Panc1 (cell line): ENCODE measurements around the gene COL6A1. TPM values are rescaled to one million over a fixed set of nuclear protein-coding genes. Genes with fewer than 3 reads are reported as not detected.

ENCODE experiments used
- ATAC-seq: fragments of 200-7000 bp; cut with Tn5 transposase; 2 replicates; pipeline ENCODE4 v1.9.1; 2020; ENCODE audit warnings: mild to moderate bottlenecking, moderate library complexity
- BruUV-seq: library from RNA; stranded (reverse); fragments of 400-500 nt; replicated peaks from 2 replicates; lab custom pipeline; 2021; lab: Mats Ljungman, UMichigan
- CTCF ChIA-PET: fragments of 300-600 bp; sonication (Branson Sonifier 250); formaldehyde crosslinking; loops from one replicate; lab custom pipeline; 2022; ENCODE audit warnings: antibody characterized with exemption; lab: Charles Lee
- POLR2A ChIA-PET: fragments of 300-600 bp; sonication (Branson Sonifier 250); formaldehyde crosslinking; loops from one replicate; lab custom pipeline; 2022; ENCODE audit warnings: antibody characterized with exemption; lab: Charles Lee
- DNase-seq: peaks from one replicate; pipeline ENCODE4 v3.0.0-alpha.2; 2010; ENCODE audit warnings: low read depth, low spot score
- H3K27ac ChIP-seq: 2 replicates; pipeline ENCODE4 v1.5.1; 2011; ENCODE audit warnings: mild to moderate bottlenecking, low read length, inconsistent platforms
- H3K27me3 ChIP-seq: fragments of 200-500 bp; sonication (Bioruptor generic); 2 replicates; pipeline ENCODE4 v1.6.0; 2014; ENCODE audit warnings: low read length, inconsistent platforms; ENCODE audit not compliant: control insufficient read depth, insufficient read depth
- H3K36me3 ChIP-seq: fragments of 200-500 bp; sonication (Bioruptor generic); 2 replicates; pipeline ENCODE4 v1.5.1; 2014; ENCODE audit warnings: inconsistent platforms, mild to moderate bottlenecking, low read length, moderate library complexity; ENCODE audit not compliant: control insufficient read depth, insufficient read depth
- H3K4me1 ChIP-seq: 2 replicates; pipeline ENCODE4 v1.5.1; 2011; ENCODE audit warnings: inconsistent platforms, mild to moderate bottlenecking, low read length, moderate library complexity; ENCODE audit not compliant: control insufficient read depth, insufficient read depth
- H3K4me3 ChIP-seq, 2 experiments: 2 replicates each; pipeline ENCODE4 v1.5.1; 2011 to 2012; ENCODE audit warnings: low read depth in 2 of 2, low read length in 2 of 2, mild to moderate bottlenecking in 2 of 2, inconsistent platforms in 1 of 2, moderate library complexity in 1 of 2
- H3K9me3 ChIP-seq: fragments of 200-500 bp; sonication (Bioruptor generic); 2 replicates; pipeline ENCODE4 v1.5.1; 2014; ENCODE audit warnings: low read depth, mild to moderate bottlenecking, inconsistent platforms, low read length, moderate library complexity; ENCODE audit not compliant: control insufficient read depth, insufficient read depth
- CTCF ChIP-seq: fragments of 450-650 bp; IDR thresholded peaks from 2 replicates; pipeline ENCODE4 v1.5.1; 2017; ENCODE audit warnings: mild to moderate bottlenecking
- POLR2AphosphoS5 ChIP-seq: IDR thresholded peaks from 2 replicates; pipeline ENCODE4 v1.6.1; 2012; ENCODE audit warnings: mild to moderate bottlenecking, low read depth, low read length, moderate library complexity
- SIN3A ChIP-seq: IDR thresholded peaks from 2 replicates; pipeline ENCODE4 v1.6.1; 2012; ENCODE audit warnings: low read depth, mild to moderate bottlenecking, low read length, moderate library complexity, borderline replicate concordance; ENCODE audit not compliant: insufficient read depth
- TCF7L2 ChIP-seq: IDR thresholded peaks from 2 replicates; pipeline ENCODE4 v1.6.1; 2011; ENCODE audit warnings: mild to moderate bottlenecking, low read depth, low read length, inconsistent platforms
- in situ Hi-C: cut with HindIII; loops from 2 replicates; pipeline ENCODE4 v1.10.0; 2016; ENCODE audit warnings: low sequenced_read_pairs, low pct_unique_long_range_greater_than_20kb
- intact Hi-C: fragments of 100-400 bp; cut with micrococcal nuclease; formaldehyde crosslinking; loops from one replicate; pipeline ENCODE4 v1.10.0; 2022; ENCODE audit not compliant: unreplicated experiment
- total RNA-seq: library from RNA; stranded (reverse); gene quantifications from one replicate; pipeline ENCODE4 v1.2.1, GENCODE V29; 2021; ENCODE audit not compliant: unreplicated experiment
- TF ChIP-seq, protein P1 (sequence below), 2 experiments: IDR thresholded peaks; 2 replicates each; pipeline ENCODE4 v1.6.1; 2011 to 2012; ENCODE audit warnings: low read depth in 2 of 2, control low read depth in 1 of 2, low read length in 1 of 2, mild to moderate bottlenecking in 1 of 2, moderate library complexity in 1 of 2; ENCODE audit not compliant: insufficient read depth in 1 of 2

The COL6A1 gene
- total RNA-seq, 1 experiment from 2014 or later: 34.2 TPM

DNA sequence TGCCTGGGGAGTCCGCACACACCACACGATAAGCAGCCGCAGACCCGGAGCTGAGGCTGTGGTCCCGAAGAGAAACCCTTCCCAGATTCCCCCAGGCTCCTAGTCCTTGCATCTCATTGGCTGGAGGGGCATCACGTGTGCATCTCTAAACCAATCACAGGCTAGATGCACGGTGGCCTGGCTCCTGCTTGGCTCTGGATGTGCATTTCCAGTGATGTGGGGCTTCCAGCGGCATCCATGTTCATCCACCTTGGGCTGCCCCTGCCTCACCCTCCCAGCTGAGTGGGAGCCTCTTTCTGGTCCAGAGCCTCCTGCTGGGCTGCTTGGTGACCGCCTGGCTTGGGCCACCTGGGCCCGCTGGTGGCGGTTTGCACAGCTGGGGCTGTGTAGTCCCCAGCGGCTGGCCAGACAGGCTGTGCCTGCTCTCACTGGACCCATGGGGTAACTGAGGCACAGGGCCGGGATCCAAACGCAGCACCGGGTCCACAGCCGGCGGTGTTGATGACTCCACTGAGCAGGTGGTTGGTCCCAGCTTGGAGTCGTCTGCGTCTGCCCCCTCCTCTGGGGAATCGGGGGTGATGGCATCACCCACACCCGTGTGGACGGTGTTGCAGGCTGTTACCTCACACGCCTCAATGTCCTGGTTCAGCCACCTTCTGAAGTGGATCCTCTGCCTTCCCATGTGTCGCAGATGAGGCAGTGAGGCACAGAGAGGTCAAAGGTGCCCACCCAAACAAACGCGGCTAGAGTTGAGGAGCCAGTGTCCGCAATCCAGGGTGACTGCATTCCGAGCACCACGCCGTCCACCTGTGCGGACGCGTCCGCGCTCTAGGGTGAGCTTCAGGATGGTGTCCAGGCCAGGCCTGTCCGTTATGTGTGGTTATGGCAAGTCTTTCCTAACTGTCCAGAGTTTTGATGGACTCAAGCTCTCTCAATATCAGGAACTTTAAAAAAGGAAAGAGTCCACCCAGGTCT is 41.3 kb downstream of the COL6A1 start:
- Histone ChIP-seq H3K4me1 (no peaks in the 10 kb centered on the region), H3K27ac (no peak overlapping the region), H3K4me3 (no peak overlapping the region), H3K9me3 (no peaks in the 10 kb centered on the region), H3K36me3 (no peaks in the 10 kb centered on the region), H3K27me3 (peaks cover 2% of the 10 kb centered on the region; the same call in 1 of the 2 replicates)
- in situ Hi-C loops: no loop called here
- POLR2A ChIA-PET: no interaction called here
- intact Hi-C loops: no loop called here
- TF ChIP-seq CTCF: no peak
- no peak for TF ChIP-seq POLR2AphosphoS5
- TF ChIP-seq TCF7L2: no peak
- TF ChIP-seq, protein P1, sequence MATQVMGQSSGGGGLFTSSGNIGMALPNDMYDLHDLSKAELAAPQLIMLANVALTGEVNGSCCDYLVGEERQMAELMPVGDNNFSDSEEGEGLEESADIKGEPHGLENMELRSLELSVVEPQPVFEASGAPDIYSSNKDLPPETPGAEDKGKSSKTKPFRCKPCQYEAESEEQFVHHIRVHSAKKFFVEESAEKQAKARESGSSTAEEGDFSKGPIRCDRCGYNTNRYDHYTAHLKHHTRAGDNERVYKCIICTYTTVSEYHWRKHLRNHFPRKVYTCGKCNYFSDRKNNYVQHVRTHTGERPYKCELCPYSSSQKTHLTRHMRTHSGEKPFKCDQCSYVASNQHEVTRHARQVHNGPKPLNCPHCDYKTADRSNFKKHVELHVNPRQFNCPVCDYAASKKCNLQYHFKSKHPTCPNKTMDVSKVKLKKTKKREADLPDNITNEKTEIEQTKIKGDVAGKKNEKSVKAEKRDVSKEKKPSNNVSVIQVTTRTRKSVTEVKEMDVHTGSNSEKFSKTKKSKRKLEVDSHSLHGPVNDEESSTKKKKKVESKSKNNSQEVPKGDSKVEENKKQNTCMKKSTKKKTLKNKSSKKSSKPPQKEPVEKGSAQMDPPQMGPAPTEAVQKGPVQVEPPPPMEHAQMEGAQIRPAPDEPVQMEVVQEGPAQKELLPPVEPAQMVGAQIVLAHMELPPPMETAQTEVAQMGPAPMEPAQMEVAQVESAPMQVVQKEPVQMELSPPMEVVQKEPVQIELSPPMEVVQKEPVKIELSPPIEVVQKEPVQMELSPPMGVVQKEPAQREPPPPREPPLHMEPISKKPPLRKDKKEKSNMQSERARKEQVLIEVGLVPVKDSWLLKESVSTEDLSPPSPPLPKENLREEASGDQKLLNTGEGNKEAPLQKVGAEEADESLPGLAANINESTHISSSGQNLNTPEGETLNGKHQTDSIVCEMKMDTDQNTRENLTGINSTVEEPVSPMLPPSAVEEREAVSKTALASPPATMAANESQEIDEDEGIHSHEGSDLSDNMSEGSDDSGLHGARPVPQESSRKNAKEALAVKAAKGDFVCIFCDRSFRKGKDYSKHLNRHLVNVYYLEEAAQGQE (IDR thresholded peaks at IDR 0.05; ENCODE audit: insufficient read depth in 1 of 2, low read depth in 2 of 2, low read length in 1 of 2): no peak
- no peak for TF ChIP-seq SIN3A
- CTCF ChIA-PET: no interaction called here
- ATAC-seq (no peak), DNase-seq (no peak)
- BruUV-seq: no TSS peak

GRCh38 chr21:46023555-46023954 is 42.0 kb downstream of the COL6A1 start:
- no peak for ATAC-seq
- Histone ChIP-seq H3K4me1 (no peaks in the 10 kb centered on the region), H3K9me3 (no peaks in the 10 kb centered on the region), H3K4me3 (no peak overlapping the region), H3K27ac (no peak overlapping the region), H3K36me3 (no peaks in the 10 kb centered on the region), H3K27me3 (peaks cover 2% of the 10 kb centered on the region; the same call in 1 of the 2 replicates)
- BruUV-seq: no TSS peak
- intact Hi-C loops: no loop called here
- no peak for DNase-seq
- no peak for TF ChIP-seq SIN3A
- no peak for TF ChIP-seq CTCF
- TF ChIP-seq, protein P1 (IDR thresholded peaks at IDR 0.05; ENCODE audit: insufficient read depth in 1 of 2, low read depth in 2 of 2, low read length in 1 of 2): no peak
- TF ChIP-seq POLR2AphosphoS5: no peak
- TF ChIP-seq TCF7L2: no peak
- ChIA-PET POLR2A (no interaction called here), CTCF (no interaction called here)
- in situ Hi-C loops: no loop called here
